GM21786 (cell line): Measurements from ENCODE around the gene ZNF514.
"Not testable (repeated sequence)": the region's sequence is repeated elsewhere in the genome, so short reads cannot be mapped to it uniquely, and the experiment has no call there.

ENCODE experiments used
- ATAC-seq: cut with Tn5 transposase; IDR thresholded peaks from one replicate; pipeline ENCODE4 v1.9.1; 2021; ENCODE audit not compliant: unreplicated experiment

The ZNF514 gene

DNA sequence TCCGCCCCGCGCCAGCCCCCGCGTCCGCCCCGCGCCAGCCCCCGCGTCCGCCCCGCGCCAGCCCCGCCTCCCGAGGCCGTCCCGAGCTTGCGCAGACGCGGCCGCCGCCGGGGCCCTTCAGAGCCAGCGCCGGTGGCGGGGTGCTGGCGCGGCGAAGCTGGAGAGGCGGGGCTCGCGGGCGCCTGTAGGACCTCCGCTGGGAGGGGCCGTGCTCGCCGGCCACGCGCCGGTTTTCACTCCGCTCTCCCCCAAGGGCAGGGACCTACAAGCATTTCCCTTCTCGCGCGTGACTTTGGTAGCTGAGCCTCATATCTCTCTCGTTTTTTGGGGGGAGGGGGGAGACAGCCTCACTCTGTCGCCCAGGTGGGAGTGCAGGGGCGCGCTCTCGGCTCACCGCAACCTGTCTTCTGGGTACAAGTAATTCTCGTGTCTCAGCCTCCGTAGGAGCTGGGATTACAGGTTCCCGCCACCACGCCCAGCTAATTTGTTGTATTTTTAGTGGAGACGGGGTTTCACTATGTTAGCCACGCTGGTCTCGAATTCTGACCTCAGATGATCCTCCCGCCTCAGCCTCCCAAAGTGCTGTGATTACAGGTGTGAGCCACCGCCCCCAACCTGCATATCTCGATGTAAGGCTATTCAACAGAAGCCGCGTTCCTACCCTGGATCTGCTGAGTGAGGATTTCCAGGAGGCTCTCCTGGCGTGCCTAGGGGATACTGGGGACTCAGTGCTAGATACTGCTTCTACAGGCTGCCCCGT, at the start of gene ZNF514:
Gene ZNF514, minus strand, starts transcription at position 159 of the 760 bp plus-strand sequence. CDS start 6,595 bp downstream, outside the sequence.
- ATAC-seq: peak; percentile 82

GRCh38 chr2:95208106-95208505, 48.5 kb upstream of the ZNF514 start:
- ATAC-seq: no peak

DNA sequence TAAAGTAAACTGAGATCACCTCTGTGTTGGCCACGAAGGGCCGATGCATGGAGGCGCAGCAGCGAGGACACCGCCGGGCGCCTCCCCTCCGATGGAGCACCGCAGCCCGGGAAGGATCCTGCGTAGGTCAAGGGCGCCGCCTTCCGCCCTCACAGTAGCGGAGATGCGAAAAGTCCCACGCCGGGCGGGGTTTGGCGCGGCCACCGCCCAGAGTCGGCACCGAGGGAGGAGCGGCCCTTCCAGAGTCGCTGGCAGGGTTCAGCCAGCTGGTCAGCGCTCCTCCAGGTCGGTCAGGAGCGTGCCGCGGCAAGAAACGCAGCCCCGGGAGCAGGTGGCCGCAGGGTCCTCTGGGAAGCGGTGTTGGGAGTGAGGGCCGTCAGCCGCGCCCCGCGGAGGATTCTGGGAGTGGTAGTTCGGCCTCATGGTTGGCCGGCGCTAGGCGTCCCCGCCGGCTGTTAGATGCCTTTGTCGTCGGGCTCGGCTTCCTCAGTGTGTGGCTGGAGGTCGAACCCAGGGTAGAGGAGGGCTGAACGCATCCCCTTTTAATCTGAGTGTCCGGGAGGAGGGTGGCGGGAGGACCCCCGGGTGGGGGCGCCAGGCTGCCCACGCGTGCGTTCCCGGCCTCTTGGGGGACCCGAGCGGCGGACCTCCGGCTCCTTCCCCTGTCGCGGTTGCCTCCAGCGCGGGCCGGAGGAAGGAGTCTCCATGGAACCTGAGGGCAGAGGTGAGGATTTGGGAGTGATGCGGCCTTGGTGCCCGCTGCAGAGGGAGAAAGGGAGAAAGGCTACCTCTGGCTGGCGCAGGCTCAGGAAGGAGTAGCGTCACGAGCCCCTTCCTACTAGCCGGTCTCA, 47.7 kb upstream of the ZNF514 start, which contains the start of gene ZNF892:
Gene ZNF892, plus strand, starts transcription at position 411 of the 851 bp plus-strand sequence. Its CDS starts 295 bp downstream, at position 706.
- ATAC-seq: peak; percentile 96

DNA sequence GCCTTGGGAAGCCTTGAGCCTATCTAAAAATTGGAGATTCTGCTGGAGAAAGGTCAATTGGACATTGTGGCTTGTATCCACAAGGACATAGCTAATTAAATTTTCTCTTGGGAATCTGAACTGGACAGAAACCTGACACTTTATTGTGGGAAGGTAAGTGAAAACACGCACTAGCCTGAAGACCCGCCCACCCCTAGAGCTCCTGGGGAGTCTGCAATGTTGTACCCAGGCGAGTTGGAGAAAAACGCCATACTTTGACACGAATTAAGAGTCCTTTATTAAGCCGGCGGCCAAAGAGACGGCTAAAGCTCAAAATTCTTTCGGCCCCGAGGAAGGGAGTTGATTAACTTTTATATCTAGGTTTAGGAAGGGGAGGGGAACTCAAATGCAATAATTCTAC, 46.4 kb upstream of the ZNF514 start:
- no peak for ATAC-seq

GRCh38 chr2:95204396-95204795, 44.7 kb upstream of the ZNF514 start:
- no peak for ATAC-seq

- no peak for ATAC-seq
These were observed 44.3 kb upstream of the ZNF514 start for GRCh38 chr2:95203911-95204310.

DNA sequence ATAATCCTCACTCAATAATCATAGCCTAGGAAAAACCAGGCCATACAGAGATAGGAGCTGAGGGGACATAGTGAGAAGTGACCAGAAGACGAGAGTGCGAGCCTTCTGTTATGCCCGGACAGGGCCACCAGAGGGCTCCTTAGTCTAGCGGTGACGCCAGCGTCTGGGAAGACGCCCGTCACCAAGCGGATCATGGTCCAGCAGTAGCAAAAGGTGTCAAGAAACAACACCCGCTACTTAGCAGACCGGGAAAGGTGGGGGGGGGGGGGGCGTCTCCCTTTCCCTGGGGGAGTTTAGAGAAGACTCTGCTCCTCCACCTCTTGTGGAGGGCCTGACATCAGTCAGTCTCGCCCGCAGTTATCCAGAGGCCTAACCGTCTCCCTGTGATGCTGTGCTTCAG, 33.3 kb upstream of the ZNF514 start:
- ATAC-seq: not testable (repeated sequence)

- no peak for ATAC-seq
These were observed 26.3 kb upstream of the ZNF514 start for GRCh38 chr2:95185973-95186372.

GRCh38 chr2:95185197-95185596, 25.5 kb upstream of the ZNF514 start:
- ATAC-seq: no peak

GRCh38 chr2:95181774-95182173, 22.1 kb upstream of the ZNF514 start:
- no peak for ATAC-seq

GRCh38 chr2:95179451-95179850, 19.8 kb upstream of the ZNF514 start:
- ATAC-seq: no peak

DNA sequence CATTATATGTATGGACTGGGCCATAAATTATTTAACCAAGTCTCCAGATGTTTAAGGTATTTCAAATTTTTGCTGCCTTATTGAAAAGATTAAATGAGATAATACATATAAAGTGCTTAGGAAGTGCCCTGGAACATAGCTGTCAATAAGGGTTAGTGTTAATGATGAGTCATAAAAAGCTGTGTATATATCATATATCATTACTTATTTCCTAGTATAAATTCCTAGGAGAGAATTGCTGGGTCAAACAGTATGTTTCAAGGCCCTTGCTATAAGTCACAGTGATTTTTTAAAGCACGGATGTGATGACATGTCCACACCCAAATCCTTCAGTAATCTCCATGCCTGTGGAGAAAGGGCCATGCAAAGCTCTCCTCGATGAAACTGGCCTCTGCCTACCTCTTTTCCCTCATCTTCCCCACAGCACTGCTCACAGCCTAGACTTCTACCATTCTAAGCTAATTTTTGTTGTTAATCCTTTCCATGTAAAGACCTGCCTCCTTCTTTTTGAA, 14.4 kb upstream of the ZNF514 start:
- ATAC-seq: no peak

DNA sequence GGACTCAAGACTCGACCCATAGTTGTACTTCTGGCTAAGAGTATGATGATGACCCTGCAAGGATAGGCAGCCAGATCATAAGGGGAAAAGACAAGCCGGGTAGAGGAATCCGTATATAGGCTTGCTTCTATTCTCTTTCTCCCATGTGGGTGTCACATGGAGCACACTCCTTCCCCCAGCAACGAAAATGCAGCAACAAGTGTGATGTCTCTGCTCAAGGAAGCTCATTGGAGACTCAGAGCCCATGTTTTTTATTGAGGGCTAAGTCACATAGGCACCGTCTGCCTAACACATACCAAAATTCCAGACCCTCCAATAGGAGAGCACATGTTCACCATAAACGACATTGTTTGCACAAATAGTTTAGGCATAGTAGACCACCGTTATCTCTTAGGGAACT, 12.3 kb upstream of the ZNF514 start:
- ATAC-seq: no peak

- peak; percentile 4 for ATAC-seq
These were observed 6.6 kb upstream of the ZNF514 start for GRCh38 chr2:95166065-95166763.

GRCh38 chr2:95165371-95166064, 5.9 kb upstream of the ZNF514 start, which contains the start of gene ZNF2:
ZNF2 (plus strand) TSS chr2:95165809; CDS start chr2:95176227, 10,418 bp downstream.
- peak; percentile 91 for ATAC-seq

DNA sequence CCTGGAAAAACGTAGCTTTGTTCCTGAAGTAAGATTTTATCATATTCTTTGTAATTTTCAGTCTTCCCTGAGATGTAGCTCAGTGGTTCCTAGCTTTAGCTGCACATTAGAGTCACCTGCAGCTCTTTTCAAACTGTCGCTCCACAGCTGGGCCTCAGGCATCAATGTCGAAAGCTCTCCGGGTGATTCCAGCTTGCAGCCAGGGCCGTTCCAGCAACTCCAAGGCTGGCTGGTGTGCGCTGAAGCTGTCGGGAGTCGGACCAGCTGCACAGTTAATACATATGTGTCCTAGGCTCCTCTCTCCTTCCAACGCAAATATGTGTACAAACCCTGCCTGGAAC, 5.4 kb upstream of the ZNF514 start:
- no peak for ATAC-seq

DNA sequence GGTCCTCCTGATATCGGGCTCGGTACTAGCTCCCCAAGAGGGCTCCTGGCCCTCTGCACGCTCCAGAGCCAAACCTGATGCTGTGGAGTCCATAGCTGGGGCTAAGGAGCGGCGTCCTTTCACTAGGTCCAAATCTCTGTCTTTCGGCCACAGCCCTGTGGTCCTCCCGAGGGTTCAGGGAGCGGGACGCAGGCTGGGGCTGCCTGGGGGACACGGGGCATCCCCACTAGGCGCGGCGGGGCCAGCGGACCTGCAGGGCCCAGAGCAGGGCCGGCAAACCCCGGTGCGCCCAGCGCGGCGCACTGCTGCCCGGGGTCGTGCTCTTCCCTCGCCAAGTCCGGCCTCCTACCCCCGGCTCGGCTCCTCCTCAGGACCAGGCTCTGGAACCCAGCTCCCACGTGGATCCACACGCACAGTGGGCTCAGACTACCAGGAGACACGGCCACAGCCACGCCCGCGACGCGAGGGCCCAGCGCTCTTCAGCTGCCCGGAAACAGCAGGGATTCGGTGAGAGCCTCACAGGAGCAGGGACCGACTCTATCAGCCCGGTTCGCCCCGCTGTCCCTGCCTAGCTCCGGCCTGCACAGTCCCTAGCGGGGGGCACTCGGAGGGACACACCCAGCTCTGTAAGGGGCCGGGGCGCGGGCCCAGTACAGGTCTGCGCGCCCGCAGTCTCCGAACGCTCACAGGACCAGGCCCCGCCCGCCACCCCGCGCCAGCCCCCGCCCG, 593 bp downstream of the ZNF514 start:
- ATAC-seq: peak; percentile 36

GRCh38 chr2:95158441-95158840, 1.2 kb downstream of the ZNF514 start:
- ATAC-seq: no peak

GRCh38 chr2:95149397-95149984, 10.2 kb downstream of the ZNF514 start:
- no peak for ATAC-seq
